Activated naive CD4-positive, alpha-beta T cell treated with anti-CD3 and anti-CD28 coated beads for 36 hours (primary cell): Measurements from ENCODE around the gene SSH2. TPM values are rescaled to one million over a fixed set of nuclear protein-coding genes. Genes with fewer than 3 reads are reported as not detected.

ENCODE experiments used
- CTCF ChIA-PET: fragments of 350-600 bp; sonication (Branson Sonifier 250); formaldehyde crosslinking; loops from one replicate; lab custom pipeline; 2021; ENCODE audit warnings: antibody characterized with exemption; lab: Charles Lee
- DNase-seq: peaks from one replicate; pipeline ENCODE4 v3.0.0-alpha.2; 2020
- H3K27ac Mint-ChIP-seq: one replicate; pipeline ENCODE4 v1.8.0; 2021; ENCODE audit warnings: mild to moderate bottlenecking, mixed read lengths
- H3K27me3 Mint-ChIP-seq: one replicate; pipeline ENCODE4 v1.8.0; 2021; ENCODE audit warnings: low read depth, mixed read lengths
- H3K36me3 Mint-ChIP-seq: one replicate; pipeline ENCODE4 v1.8.0; 2021; ENCODE audit warnings: low read depth, mixed read lengths
- H3K4me1 Mint-ChIP-seq: one replicate; pipeline ENCODE4 v1.8.0; 2021; ENCODE audit warnings: low read depth, mixed read lengths
- H3K4me3 Mint-ChIP-seq: one replicate; pipeline ENCODE4 v1.8.0; 2021; ENCODE audit warnings: mild to moderate bottlenecking, moderate library complexity, mixed read lengths
- H3K9me3 Mint-ChIP-seq: one replicate; pipeline ENCODE4 v1.8.0; 2021; ENCODE audit warnings: mixed read lengths
- intact Hi-C: fragments of 100-400 bp; cut with micrococcal nuclease; formaldehyde crosslinking; loops from one replicate; pipeline ENCODE4 v1.15.1; 2023
- total RNA-seq, 2 experiments: library from RNA; stranded (reverse); gene quantifications; one replicate each; pipeline ENCODE4 v1.2.3, GENCODE V29; 2021

SSH2 gene
- total RNA-seq, 2 experiments from 2014 or later = 32.4 to 35.3 TPM

GRCh38 chr17:29927546-29927945 lies 2.5 kb downstream of the SSH2 start:
- CTCF ChIA-PET = interaction anchor here (0.6 to 1.2 kb wide), 3 partner anchors 11 to 558 kb away, joined by 3 to 5 read pairs (median 3); no protein-coding TSS in a partner anchor
- no peak for DNase-seq
- Mint-ChIP-seq H3K9me3 (no peaks in the 10 kb centered on the region), H3K27me3 (no peaks in the 10 kb centered on the region), H3K27ac (no peak overlapping the region), H3K4me3 (no peak overlapping the region), H3K36me3 (no peaks in the 10 kb centered on the region), H3K4me1 (peaks cover 32% of the 10 kb centered on the region)
- intact Hi-C loops = no loop called here

- DNase-seq = no peak
- H3K27me3 Mint-ChIP-seq = no peaks in the 10 kb centered on the region
These were observed 5.2 kb downstream of the SSH2 start for GRCh38 chr17:29924786-29925185.

GRCh38 chr17:29918922-29919856 lies 10.8 kb downstream of the SSH2 start:
- intact Hi-C loops = no loop called here
- H3K27me3 Mint-ChIP-seq = no peaks in the 10 kb centered on the region
- H3K36me3 Mint-ChIP-seq = no peaks in the 10 kb centered on the region
- DNase-seq = no peak
- H3K9me3 Mint-ChIP-seq = no peaks in the 10 kb centered on the region
- CTCF ChIA-PET = interaction anchor here (0.6 to 2.0 kb wide), 5 partner anchors 9 to 280 kb away, joined by 3 to 11 read pairs (median 4); no protein-coding TSS in a partner anchor
- peaks cover 39% of the 10 kb centered on the region for H3K4me1 Mint-ChIP-seq
- no peak overlapping the region for H3K27ac Mint-ChIP-seq
- no peak overlapping the region for H3K4me3 Mint-ChIP-seq

More at GRCh38 chr17:29924786-29925185, 5.2 kb downstream of the SSH2 start:
- intact Hi-C loops = no loop called here
- Mint-ChIP-seq H3K9me3 (no peaks in the 10 kb centered on the region), H3K4me3 (no peak overlapping the region), H3K27ac (no peak overlapping the region), H3K36me3 (no peaks in the 10 kb centered on the region), H3K4me1 (peaks cover 37% of the 10 kb centered on the region)
- CTCF ChIA-PET = no interaction called here

- H3K27ac Mint-ChIP-seq = no peak overlapping the region
- H3K4me1 Mint-ChIP-seq = peaks cover 33% of the 10 kb centered on the region
- no peaks in the 10 kb centered on the region for H3K27me3 Mint-ChIP-seq
- no peak for DNase-seq
- CTCF ChIA-PET = interaction anchor here (0.7 to 1.0 kb wide), 2 partner anchors 11 to 13 kb away, joined by 3 to 4 read pairs; no protein-coding TSS in a partner anchor
- H3K4me3 Mint-ChIP-seq = no peak overlapping the region
- intact Hi-C loops = no loop called here
- H3K36me3 Mint-ChIP-seq = no peaks in the 10 kb centered on the region
- H3K9me3 Mint-ChIP-seq = no peaks in the 10 kb centered on the region
These were observed 12.0 kb downstream of the SSH2 start for GRCh38 chr17:29918016-29918415.

GRCh38 chr17:29914819-29915537 lies 15.1 kb downstream of the SSH2 start:
- DNase-seq = no peak
- H3K27ac Mint-ChIP-seq = no peak overlapping the region
- peaks cover 35% of the 10 kb centered on the region for H3K4me1 Mint-ChIP-seq
- no peak overlapping the region for H3K4me3 Mint-ChIP-seq
- H3K9me3 Mint-ChIP-seq = no peaks in the 10 kb centered on the region
- intact Hi-C loops = no loop called here
- H3K36me3 Mint-ChIP-seq = no peaks in the 10 kb centered on the region
- H3K27me3 Mint-ChIP-seq = no peaks in the 10 kb centered on the region
- CTCF ChIA-PET = no interaction called here

- no peak overlapping the region for H3K27ac Mint-ChIP-seq
- peaks cover 32% of the 10 kb centered on the region for H3K4me1 Mint-ChIP-seq
- intact Hi-C loops = no loop called here
- H3K27me3 Mint-ChIP-seq = no peaks in the 10 kb centered on the region
- CTCF ChIA-PET = interaction anchor here (1.5 kb wide), 1 partner anchor 20 kb away, joined by 6 read pairs; no protein-coding TSS in a partner anchor
- DNase-seq = no peak
- H3K4me3 Mint-ChIP-seq = no peak overlapping the region
- peaks cover 5% of the 10 kb centered on the region for H3K9me3 Mint-ChIP-seq
- peaks cover under 1% of the 10 kb centered on the region for H3K36me3 Mint-ChIP-seq
These were observed 18.3 kb downstream of the SSH2 start for GRCh38 chr17:29911641-29912177.

- H3K27me3 Mint-ChIP-seq = no peaks in the 10 kb centered on the region
- intact Hi-C loops = no loop called here
- no peak overlapping the region for H3K4me3 Mint-ChIP-seq
- no peak overlapping the region for H3K27ac Mint-ChIP-seq
- peaks cover 26% of the 10 kb centered on the region for H3K4me1 Mint-ChIP-seq
- H3K36me3 Mint-ChIP-seq = peaks cover 9% of the 10 kb centered on the region
- no peak for DNase-seq
- CTCF ChIA-PET = interaction anchor here (0.7 to 1.8 kb wide), 7 partner anchors 21 to 148 kb away, joined by 3 to 7 read pairs (median 4); no protein-coding TSS in a partner anchor
- H3K9me3 Mint-ChIP-seq = peaks cover 13% of the 10 kb centered on the region
These were observed 20.6 kb downstream of the SSH2 start for GRCh38 chr17:29909236-29910003.

GRCh38 chr17:29906969-29907368 lies 23.1 kb downstream of the SSH2 start:
- CTCF ChIA-PET = interaction anchor here (0.5 to 0.6 kb wide), 2 partner anchors 38 to 189 kb away, joined by 5 read pairs; no protein-coding TSS in a partner anchor
- peaks cover 41% of the 10 kb centered on the region for H3K4me1 Mint-ChIP-seq
- peaks cover 9% of the 10 kb centered on the region for H3K36me3 Mint-ChIP-seq
- no peak overlapping the region for H3K4me3 Mint-ChIP-seq
- no peak for DNase-seq
- peaks cover 13% of the 10 kb centered on the region for H3K9me3 Mint-ChIP-seq
- no peaks in the 10 kb centered on the region for H3K27me3 Mint-ChIP-seq
- H3K27ac Mint-ChIP-seq = no peak overlapping the region
- intact Hi-C loops = no loop called here

GRCh38 chr17:29905879-29906167 lies 24.2 kb downstream of the SSH2 start:
- intact Hi-C loops = no loop called here
- no peaks in the 10 kb centered on the region for H3K27me3 Mint-ChIP-seq
- peaks cover 9% of the 10 kb centered on the region for H3K36me3 Mint-ChIP-seq
- H3K9me3 Mint-ChIP-seq = peaks cover 13% of the 10 kb centered on the region
- peaks cover 45% of the 10 kb centered on the region for H3K4me1 Mint-ChIP-seq
- CTCF ChIA-PET = interaction anchor here (0.8 to 1.3 kb wide), 2 partner anchors 26 to 193 kb away, joined by 3 to 4 read pairs; no protein-coding TSS in a partner anchor
- no peak overlapping the region for H3K4me3 Mint-ChIP-seq
- H3K27ac Mint-ChIP-seq = no peak overlapping the region
- DNase-seq = no peak

GRCh38 chr17:29905086-29905878 lies 24.7 kb downstream of the SSH2 start:
- intact Hi-C loops = no loop called here
- no peak for DNase-seq
- no peak overlapping the region for H3K27ac Mint-ChIP-seq
- H3K27me3 Mint-ChIP-seq = no peaks in the 10 kb centered on the region
- H3K36me3 Mint-ChIP-seq = peaks cover 9% of the 10 kb centered on the region
- H3K4me1 Mint-ChIP-seq = peaks cover 45% of the 10 kb centered on the region
- H3K9me3 Mint-ChIP-seq = peaks cover 13% of the 10 kb centered on the region
- CTCF ChIA-PET = interaction anchor here (0.6 to 1.3 kb wide), 3 partner anchors 14 to 193 kb away, joined by 3 to 4 read pairs (median 4); no protein-coding TSS in a partner anchor
- no peak overlapping the region for H3K4me3 Mint-ChIP-seq

GRCh38 chr17:29903471-29903870 lies 26.6 kb downstream of the SSH2 start:
- intact Hi-C loops = no loop called here
- no peak overlapping the region for H3K27ac Mint-ChIP-seq
- H3K9me3 Mint-ChIP-seq = peaks cover 13% of the 10 kb centered on the region
- no peak overlapping the region for H3K4me3 Mint-ChIP-seq
- CTCF ChIA-PET = interaction anchor here (1.0 kb wide), 1 partner anchor 28 kb away, joined by 3 read pairs; no protein-coding TSS in a partner anchor
- H3K36me3 Mint-ChIP-seq = peaks cover 9% of the 10 kb centered on the region
- H3K4me1 Mint-ChIP-seq = peaks cover 33% of the 10 kb centered on the region
- H3K27me3 Mint-ChIP-seq = no peaks in the 10 kb centered on the region
- DNase-seq = no peak
